Muscle of leg (tissue), 11 donors: ENCODE results near the gene SYNGR3. TPM values are rescaled to one million over a fixed set of nuclear protein-coding genes. Genes with fewer than 3 reads are reported as not detected.

Source experiments
- DNase-seq: peaks from one replicate; pipeline ENCODE4 v3.0.0; 2013
- H3K27ac ChIP-seq: one replicate; pipeline ENCODE4 v1.5.1; 2013; ENCODE audit warnings: mild to moderate bottlenecking, low read length, control low read depth
- H3K27me3 ChIP-seq: one replicate; pipeline ENCODE4 v1.6.1; 2013; ENCODE audit warnings: low read length; ENCODE audit not compliant: control insufficient read depth, insufficient read depth
- H3K36me3 ChIP-seq: one replicate; pipeline ENCODE4 v1.6.1; 2013; ENCODE audit warnings: low read length; ENCODE audit not compliant: control insufficient read depth, insufficient read depth
- H3K4me1 ChIP-seq: one replicate; pipeline ENCODE4 v1.6.1; 2013; ENCODE audit warnings: low read length; ENCODE audit not compliant: control insufficient read depth, insufficient read depth
- H3K4me3 ChIP-seq: one replicate; pipeline ENCODE4 v1.5.1; 2013; ENCODE audit warnings: low read length, control low read depth
- H3K9me3 ChIP-seq: replicated peaks from 2 replicates; pipeline ENCODE4 v1.6.1; 2013; ENCODE audit warnings: low read depth, low read length; ENCODE audit not compliant: control insufficient read depth
- WGBS: methylation state at CpG from one replicate; pipeline ENCODE4 v1.1.5; 2013; ENCODE audit warnings: missing lambda C conversion rate; ENCODE audit not compliant: insufficient coverage; 5-methylcytosine and 5-hydroxymethylcytosine counted together
- polyA plus RNA-seq, 8 donors: library from polyadenylated mRNA; unstranded; fragments of 120-200 nt; gene quantifications; one replicate each; pipeline versions ENCODE4 v1.2.1 to v1.2.3, GENCODE V29; 2013; ENCODE audit warnings: inconsistent platforms in 1 of 8, low replicate concordance in 1 of 8; ENCODE audit not compliant: insufficient read length in 8 of 8, insufficient read depth in 1 of 8
- total RNA-seq: library from RNA; stranded (reverse); fragments of 120-200 nt; gene quantifications from one replicate; pipeline ENCODE4 v1.2.4, GENCODE V29; 2013

Gene SYNGR3
- total and polyA plus RNA-seq, 9 donors: 0.70 to 1.5 (median 1.2) TPM

GRCh38 chr16:1993731-1994131 is 4.0 kb downstream of the SYNGR3 start:
- Histone ChIP-seq H3K9me3 (no peaks in the 10 kb centered on the region), H3K27ac (no peak overlapping the region), H3K27me3 (peaks cover 33% of the 10 kb centered on the region), H3K4me1 (peaks cover 32% of the 10 kb centered on the region), H3K36me3 (peaks cover 21% of the 10 kb centered on the region), H3K4me3 (no peak overlapping the region)
- no peak for DNase-seq
- WGBS: 100% methylated on average over 1 of the region's 2 CpGs

GRCh38 chr16:1997494-1998359 is 8.0 kb downstream of the SYNGR3 start:
- no peak for DNase-seq
- peaks cover 60% of the 10 kb centered on the region for H3K36me3 ChIP-seq
- no peaks in the 10 kb centered on the region for H3K9me3 ChIP-seq
- peaks cover 8% of the 10 kb centered on the region for H3K4me1 ChIP-seq
- H3K27ac ChIP-seq: no peak overlapping the region
- no peak overlapping the region for H3K4me3 ChIP-seq
- WGBS: 90% methylated on average over 20 of the region's 26 CpGs
- H3K27me3 ChIP-seq: peaks cover 4% of the 10 kb centered on the region

- 88% methylated on average over 23 of the region's 27 CpGs for WGBS
- no peak overlapping the region for H3K27ac ChIP-seq
Observed at GRCh38 chr16:1998360-1998835, 8.6 kb downstream of the SYNGR3 start.

GRCh38 chr16:1998852-1999801 is 9.4 kb downstream of the SYNGR3 start:
- no peaks in the 10 kb centered on the region for H3K27me3 ChIP-seq
- DNase-seq: no peak
- no peaks in the 10 kb centered on the region for H3K9me3 ChIP-seq
- peaks cover 21% of the 10 kb centered on the region for H3K4me1 ChIP-seq
- 90% methylated on average over 39 of the region's 39 CpGs for WGBS
- H3K36me3 ChIP-seq: peaks cover 69% of the 10 kb centered on the region
- H3K27ac ChIP-seq: no peak overlapping the region
- H3K4me3 ChIP-seq: no peak overlapping the region

More at GRCh38 chr16:1998360-1998835, 8.6 kb downstream of the SYNGR3 start:
- H3K27me3 ChIP-seq: no peaks in the 10 kb centered on the region
- peaks cover 14% of the 10 kb centered on the region for H3K4me1 ChIP-seq
- peaks cover 67% of the 10 kb centered on the region for H3K36me3 ChIP-seq
- H3K9me3 ChIP-seq: no peaks in the 10 kb centered on the region
- H3K4me3 ChIP-seq: no peak overlapping the region
- no peak for DNase-seq

- H3K9me3 ChIP-seq: no peaks in the 10 kb centered on the region
- no peak overlapping the region for H3K27ac ChIP-seq
- H3K4me1 ChIP-seq: peaks cover 30% of the 10 kb centered on the region
- DNase-seq: no peak
- peaks cover 69% of the 10 kb centered on the region for H3K36me3 ChIP-seq
- no peak overlapping the region for H3K4me3 ChIP-seq
- no peaks in the 10 kb centered on the region for H3K27me3 ChIP-seq
- WGBS: 88% methylated on average over 20 of the region's 28 CpGs
Observed at GRCh38 chr16:1999866-2000514, 10.2 kb downstream of the SYNGR3 start.

GRCh38 chr16:2001035-2001434 is 11.3 kb downstream of the SYNGR3 start:
- Histone ChIP-seq H3K9me3 (no peaks in the 10 kb centered on the region), H3K4me1 (peaks cover 40% of the 10 kb centered on the region), H3K27me3 (no peaks in the 10 kb centered on the region), H3K4me3 (no peak overlapping the region), H3K36me3 (peaks cover 72% of the 10 kb centered on the region), H3K27ac (no peak overlapping the region)
- WGBS: 92% methylated on average over 14 of the region's 19 CpGs
- no peak for DNase-seq

- Histone ChIP-seq H3K27me3 (no peaks in the 10 kb centered on the region), H3K9me3 (no peaks in the 10 kb centered on the region), H3K4me1 (peaks cover 44% of the 10 kb centered on the region), H3K4me3 (no peak overlapping the region), H3K36me3 (peaks cover 70% of the 10 kb centered on the region), H3K27ac (no peak overlapping the region)
- no peak for DNase-seq
- 94% methylated on average over 51 of the region's 53 CpGs for WGBS
Observed at GRCh38 chr16:2001456-2002355, 11.9 kb downstream of the SYNGR3 start.

GRCh38 chr16:2002406-2003230 is 12.8 kb downstream of the SYNGR3 start:
- WGBS: 92% methylated on average over 42 of the region's 47 CpGs
- Histone ChIP-seq H3K4me1 (peaks cover 54% of the 10 kb centered on the region), H3K9me3 (no peaks in the 10 kb centered on the region), H3K4me3 (no peak overlapping the region), H3K36me3 (peaks cover 68% of the 10 kb centered on the region), H3K27ac (peak overlapping the region; percentile 35), H3K27me3 (no peaks in the 10 kb centered on the region)
- DNase-seq: no peak
